ENCODE measurements around the gene TEX11.

Gene TEX11

GRCh38 chrX:70494441-70494840, 414.1 kb downstream of the TEX11 start:
- DNase-seq = peak in 3 of 4 experiments; percentile 9 to 32 (median 14)

DNA sequence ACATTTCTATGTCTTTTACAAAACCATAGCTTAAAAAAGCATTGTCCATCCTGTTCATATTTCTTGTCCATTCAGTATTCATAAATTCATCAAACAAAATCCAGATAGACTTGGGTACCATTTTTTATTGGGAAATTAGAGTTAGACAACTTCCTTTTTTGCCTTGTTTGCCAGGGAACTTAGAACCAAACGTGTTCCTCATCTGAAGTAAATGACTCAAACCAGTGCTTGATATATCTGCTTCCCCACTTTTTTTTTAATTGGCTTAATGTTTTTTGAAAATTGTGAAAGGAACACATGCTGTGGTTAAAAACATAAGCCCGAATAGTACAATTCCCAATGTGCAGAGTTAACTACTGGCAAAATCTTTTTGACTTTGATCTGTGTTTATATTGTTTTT, 419.7 kb downstream of the TEX11 start:
- peak in 3 of 4 experiments; percentile 6 to 57 (median 48) for DNase-seq

- DNase-seq = no peak
Measured at GRCh38 chrX:70485466-70485865, 423.0 kb downstream of the TEX11 start.

- DNase-seq = peak in 2 of 4 experiments; percentile 15 to 31
Measured at GRCh38 chrX:70482300-70482699, 426.2 kb downstream of the TEX11 start.

GRCh38 chrX:70481471-70482270, 426.8 kb downstream of the TEX11 start:
- peak; percentile 12 to 66 (median 50) for DNase-seq

DNA sequence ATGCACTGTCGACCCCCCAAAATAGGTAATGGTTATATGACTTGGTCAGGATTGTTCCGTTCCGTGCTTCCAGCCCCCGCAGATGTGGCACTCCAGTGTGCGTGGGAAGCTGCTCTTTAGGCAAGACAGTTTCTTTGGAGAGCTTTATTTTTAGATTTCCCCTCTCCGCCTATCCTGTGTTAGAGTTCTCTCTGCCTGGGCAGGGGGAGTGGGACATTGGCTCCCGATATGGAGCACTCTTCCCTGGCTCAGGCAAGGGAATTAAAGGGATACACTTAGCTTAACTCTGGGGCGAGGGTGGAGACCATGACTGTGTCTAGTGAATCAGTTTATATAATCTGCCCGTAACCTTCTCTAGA, 427.9 kb downstream of the TEX11 start:
- no peak for DNase-seq

DNA sequence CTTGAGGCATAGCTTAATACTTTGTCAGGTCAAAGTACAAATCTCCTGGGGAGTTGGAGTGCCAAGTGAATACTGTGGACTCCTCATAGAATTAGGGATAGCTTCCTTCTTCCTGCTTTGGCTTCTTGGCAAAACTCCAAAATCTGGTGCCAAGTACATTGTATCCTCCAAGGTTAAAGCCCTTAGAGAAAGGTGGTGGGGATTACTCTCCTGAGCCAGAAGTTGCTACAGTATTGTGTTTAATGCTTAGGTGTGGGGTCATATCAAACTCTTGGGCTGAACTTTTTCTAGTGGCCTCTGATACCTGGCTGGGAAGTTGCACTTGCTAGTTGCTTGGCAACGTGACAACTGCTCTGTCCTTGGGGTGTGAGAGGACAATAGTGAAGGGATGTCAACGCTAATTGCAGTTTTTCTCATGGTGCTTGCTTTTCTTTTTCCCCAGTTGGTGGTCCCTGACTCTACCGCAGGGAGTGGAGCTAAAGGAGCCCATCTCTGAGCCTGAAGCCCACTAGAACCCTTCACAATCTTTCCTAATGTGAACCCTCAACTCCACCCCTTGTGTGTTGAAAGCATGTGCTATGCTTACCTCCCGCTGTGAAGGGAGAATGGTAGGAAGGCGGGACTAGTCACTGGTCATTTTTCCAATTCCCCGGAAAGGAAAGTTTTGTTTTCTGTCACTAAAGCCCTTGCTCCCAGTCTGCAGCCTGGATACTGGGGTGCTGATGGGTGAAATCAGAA, 428.4 kb downstream of the TEX11 start:
- no peak for DNase-seq

DNA sequence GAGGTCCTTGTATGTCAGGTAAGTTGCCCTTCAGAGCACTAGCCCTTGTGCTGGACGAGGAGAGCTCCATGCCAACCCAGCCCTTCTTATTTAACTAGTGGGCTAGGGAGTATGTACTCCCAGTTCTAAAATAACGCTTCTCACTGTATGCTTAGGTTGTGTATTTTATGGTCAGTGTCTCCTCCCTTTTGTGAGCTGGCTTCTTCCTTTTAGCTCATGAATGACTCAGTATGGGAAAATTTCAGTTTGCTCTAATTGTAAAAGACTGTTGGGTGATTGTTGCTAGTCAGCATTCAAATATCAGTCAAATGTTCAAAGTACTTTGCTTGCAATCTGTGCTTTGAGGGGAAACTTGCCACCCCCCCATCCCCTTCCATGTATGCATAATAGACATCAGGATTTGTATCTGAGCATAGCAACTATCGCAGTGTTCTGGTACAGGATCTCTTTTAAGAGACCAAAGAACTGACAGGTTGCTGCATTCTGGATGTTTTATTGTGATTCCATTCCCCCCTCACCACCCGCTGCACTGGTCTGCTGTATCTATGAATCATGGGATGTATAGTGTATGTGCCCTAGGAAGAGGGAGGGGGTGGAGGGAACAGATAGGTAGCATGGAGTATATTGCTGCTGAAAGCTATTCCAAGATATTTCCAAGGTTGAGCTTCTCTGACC, 429.1 kb downstream of the TEX11 start:
- peak in 2 of 4 experiments; percentile 3 to 6 for DNase-seq
